ENCODE measurements around the gene KIF26B. TPM values are rescaled to one million over a fixed set of nuclear protein-coding genes. Genes with fewer than 3 reads are reported as not detected.

Gene KIF26B
- total RNA-seq, 2 donors from 2014 or later = 0.83 to 1.3 TPM

DNA sequence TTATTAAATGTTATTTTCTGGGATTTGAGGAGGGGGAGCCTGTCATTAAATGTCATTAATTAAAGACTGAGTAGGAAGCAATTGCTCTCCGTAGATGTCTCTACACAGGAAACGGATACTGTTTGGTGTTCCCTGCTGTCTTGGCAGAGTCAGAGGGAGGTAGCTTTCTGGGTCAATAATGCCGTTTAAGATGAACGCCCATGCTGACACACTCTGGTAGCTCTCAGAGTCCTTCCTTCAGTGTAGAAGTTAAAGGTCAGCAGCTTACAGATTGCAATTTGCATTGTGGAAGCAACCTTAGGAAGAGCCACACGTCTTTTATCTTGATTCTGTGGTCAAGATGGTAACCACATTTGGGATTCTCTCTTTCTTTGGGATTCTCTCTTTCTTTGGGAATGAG lies 257.5 kb downstream of the KIF26B start:
- Histone ChIP-seq H3K36me3 (no peaks in the 10 kb centered on the region), H3K4me1 (no peaks in the 10 kb centered on the region), H3K27ac (no peak overlapping the region), H3K9me3 (no peaks in the 10 kb centered on the region), H3K27me3 (no peaks in the 10 kb centered on the region), H3K4me3 (no peak overlapping the region)
- TF ChIP-seq CTCF (IDR thresholded peaks at IDR 0.05) = no peak
- DNase-seq (ENCODE audit: low spot score) = no peak

DNA sequence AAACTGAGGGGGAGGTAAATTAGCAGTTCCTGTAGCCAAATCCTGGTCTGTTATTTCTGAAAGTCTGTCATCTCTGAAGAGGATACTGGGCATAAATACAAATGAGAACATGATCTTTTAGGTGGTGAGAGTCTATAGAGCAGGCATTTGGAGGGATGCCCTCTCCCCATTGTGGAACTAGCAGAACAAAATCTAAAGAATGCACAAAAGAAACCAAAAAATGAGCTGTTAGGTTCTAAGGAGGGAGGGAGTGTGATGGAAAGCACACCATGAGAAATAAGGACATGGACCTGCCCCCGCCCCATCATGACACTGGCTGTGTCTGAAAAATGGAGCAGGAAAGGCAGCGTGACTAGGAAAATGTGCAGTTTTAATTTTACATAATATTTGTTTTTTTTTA lies 262.0 kb downstream of the KIF26B start:
- no peak overlapping the region for H3K4me3 ChIP-seq
- TF ChIP-seq CTCF (IDR thresholded peaks at IDR 0.05) = no peak
- no peaks in the 10 kb centered on the region for H3K27me3 ChIP-seq
- DNase-seq (ENCODE audit: low spot score) = no peak
- H3K4me1 ChIP-seq = no peaks in the 10 kb centered on the region
- H3K36me3 ChIP-seq = no peaks in the 10 kb centered on the region
- no peaks in the 10 kb centered on the region for H3K9me3 ChIP-seq
- H3K27ac ChIP-seq = no peak overlapping the region

- Histone ChIP-seq H3K27me3 (no peaks in the 10 kb centered on the region), H3K4me3 (no peak overlapping the region), H3K36me3 (no peaks in the 10 kb centered on the region), H3K4me1 (no peaks in the 10 kb centered on the region), H3K27ac (no peak overlapping the region), H3K9me3 (no peaks in the 10 kb centered on the region)
- TF ChIP-seq CTCF (IDR thresholded peaks at IDR 0.05) = no peak
- no peak for DNase-seq (ENCODE audit: low spot score)
Measured at GRCh38 chr1:245418077-245418476, 263.3 kb downstream of the KIF26B start.

- no peak for TF ChIP-seq CTCF (IDR thresholded peaks at IDR 0.05)
- no peaks in the 10 kb centered on the region for H3K27me3 ChIP-seq
Measured at GRCh38 chr1:245419461-245419978, 264.7 kb downstream of the KIF26B start.

DNA sequence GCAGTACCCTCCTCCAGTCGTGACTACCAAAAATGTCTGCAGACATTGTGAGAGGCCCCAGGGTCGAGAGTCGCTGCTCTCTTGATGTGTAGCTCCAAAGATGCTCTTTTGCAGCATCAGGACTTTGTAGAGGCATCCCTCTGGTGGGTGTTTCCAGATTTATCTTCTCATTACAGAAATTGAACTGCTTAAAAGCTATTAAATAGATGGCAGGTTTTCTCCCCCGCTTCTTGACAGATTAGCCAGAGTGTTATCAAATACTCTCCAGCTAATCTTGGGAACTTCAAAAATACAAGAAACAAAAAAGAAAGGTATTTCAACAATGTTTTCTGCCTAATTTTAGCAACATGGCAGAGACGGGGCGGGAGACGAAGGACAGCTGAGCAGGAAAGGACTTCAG lies 265.2 kb downstream of the KIF26B start:
- DNase-seq (ENCODE audit: low spot score) = no peak

More at GRCh38 chr1:245419461-245419978, 264.7 kb downstream of the KIF26B start:
- Histone ChIP-seq H3K4me1 (no peaks in the 10 kb centered on the region), H3K9me3 (no peaks in the 10 kb centered on the region), H3K27ac (no peak overlapping the region), H3K36me3 (no peaks in the 10 kb centered on the region), H3K4me3 (no peak overlapping the region)
- no peak for DNase-seq (ENCODE audit: low spot score)

More for the DNA sequence above, 265.2 kb downstream of the KIF26B start:
- Histone ChIP-seq H3K9me3 (no peaks in the 10 kb centered on the region), H3K27me3 (no peaks in the 10 kb centered on the region), H3K27ac (no peak overlapping the region), H3K4me1 (no peaks in the 10 kb centered on the region), H3K36me3 (no peaks in the 10 kb centered on the region), H3K4me3 (no peak overlapping the region)
- no peak for TF ChIP-seq CTCF (IDR thresholded peaks at IDR 0.05)
